LNCaP clone FGC (cell line): ENCODE data around the gene BCAR3.
"Not testable (repeated sequence)": the region's sequence is repeated elsewhere in the genome, so short reads cannot be mapped to it uniquely, and the experiment has no call there.

ENCODE experiments used
- DNase-seq: peaks from one replicate; pipeline ENCODE4 v3.0.0-alpha.2; 2011; ENCODE audit warnings: low read depth
- H3K4me3 ChIP-seq: 2 replicates; pipeline ENCODE4 v1.5.1; 2011; ENCODE audit warnings: mild to moderate bottlenecking, low read depth, low read length, control low read depth
- CTCF ChIP-seq: IDR thresholded peaks from 2 replicates; pipeline ENCODE4 v1.5.1; 2012; ENCODE audit warnings: mild to moderate bottlenecking; ENCODE audit not compliant: control insufficient read depth, insufficient read depth; ENCODE audit errors: extremely low read depth

BCAR3 gene

GRCh38 chr1:93663208-93663614, 18.4 kb downstream of the BCAR3 start:
- TF ChIP-seq CTCF = no peak
- H3K4me3 ChIP-seq = no peak overlapping the region

GRCh38 chr1:93662481-93663207, 19.0 kb downstream of the BCAR3 start:
- no peak overlapping the region for H3K4me3 ChIP-seq
- no peak for TF ChIP-seq CTCF
- no peak for DNase-seq

More at GRCh38 chr1:93663208-93663614, 18.4 kb downstream of the BCAR3 start:
- no peak for DNase-seq

GRCh38 chr1:93661829-93662474, 19.7 kb downstream of the BCAR3 start:
- no peak for TF ChIP-seq CTCF
- H3K4me3 ChIP-seq = no peak overlapping the region
- DNase-seq = no peak

GRCh38 chr1:93661341-93661740, 20.3 kb downstream of the BCAR3 start:
- DNase-seq, H3K4me3 ChIP-seq: not testable (repeated sequence)

GRCh38 chr1:93659822-93660503, 21.7 kb downstream of the BCAR3 start:
- no peak for TF ChIP-seq CTCF
- H3K4me3 ChIP-seq = no peak overlapping the region
- DNase-seq = no peak

GRCh38 chr1:93658188-93658587, 23.4 kb downstream of the BCAR3 start:
- no peak for DNase-seq
- no peak overlapping the region for H3K4me3 ChIP-seq

More at GRCh38 chr1:93658188-93658587, 23.4 kb downstream of the BCAR3 start:
- no peak for TF ChIP-seq CTCF
